Duodenal mucosa (tissue), 2 donors: ENCODE data around the gene BNC2.

Source experiments
- H3K27ac ChIP-seq: one replicate; pipeline ENCODE4 v1.7.0; 2013; ENCODE audit warnings: low read depth, low read length
- H3K27me3 ChIP-seq, 2 donors: one replicate each; pipeline ENCODE4 v1.7.0; 2013; ENCODE audit warnings: low read length in 2 of 2, control low read depth in 1 of 2; ENCODE audit not compliant: insufficient read depth in 2 of 2, control insufficient read depth in 1 of 2
- H3K36me3 ChIP-seq, 2 donors: one replicate each; pipeline ENCODE4 v1.7.0; 2013; ENCODE audit warnings: low read length in 2 of 2, control low read depth in 1 of 2; ENCODE audit not compliant: insufficient read depth in 2 of 2, control insufficient read depth in 1 of 2
- H3K4me1 ChIP-seq, 2 donors: one replicate each; pipeline ENCODE4 v1.7.0; 2013; ENCODE audit warnings: low read length in 2 of 2, control low read depth in 1 of 2; ENCODE audit not compliant: insufficient read depth in 2 of 2, control insufficient read depth in 1 of 2
- H3K4me3 ChIP-seq, 2 donors: one replicate each; pipeline ENCODE4 v1.7.0; 2013; ENCODE audit warnings: low read length in 2 of 2, low read depth in 1 of 2
- H3K9ac ChIP-seq, 2 donors: one replicate each; pipeline ENCODE4 v1.7.0; 2013; ENCODE audit warnings: low read length in 2 of 2, low read depth in 1 of 2
- H3K9me3 ChIP-seq, 2 donors: one replicate each; pipeline ENCODE4 v1.7.0; 2013; ENCODE audit warnings: low read length in 2 of 2, control low read depth in 1 of 2; ENCODE audit not compliant: control insufficient read depth in 1 of 2

BNC2 gene

GRCh38 chr9:16869882-16870595 is 431 bp downstream of the BNC2 start:
- H3K27me3 ChIP-seq: peaks cover 14 to 20% of the 10 kb centered on the region in 2 donors
- peak overlapping the region in 1 of 2 donors; percentile 39 for H3K9ac ChIP-seq
- H3K4me1 ChIP-seq: no peaks in the 10 kb centered on the region

GRCh38 chr9:16869131-16869881 is 1.2 kb downstream of the BNC2 start:
- no peak overlapping the region for H3K27ac ChIP-seq
- H3K9ac ChIP-seq: peak overlapping the region; percentile 18 to 39
- H3K4me3 ChIP-seq: peak overlapping the region; percentile 57 to 58
- no peaks in the 10 kb centered on the region for H3K9me3 ChIP-seq
- peaks cover 14 to 20% of the 10 kb centered on the region in 2 donors for H3K27me3 ChIP-seq
- H3K4me1 ChIP-seq: no peaks in the 10 kb centered on the region
- H3K36me3 ChIP-seq: no peaks in the 10 kb centered on the region

More at GRCh38 chr9:16869882-16870595, 431 bp downstream of the BNC2 start:
- Histone ChIP-seq H3K36me3 (no peaks in the 10 kb centered on the region), H3K4me3 (peak overlapping the region; percentile 57 to 58), H3K27ac (peak overlapping the region; percentile 42), H3K9me3 (no peaks in the 10 kb centered on the region)

- H3K9me3 ChIP-seq: no peaks in the 10 kb centered on the region
- H3K27me3 ChIP-seq: peaks cover 14 to 20% of the 10 kb centered on the region in 2 donors
- H3K9ac ChIP-seq: no peak overlapping the region
- H3K4me3 ChIP-seq: peak overlapping the region in 1 of 2 donors; percentile 11
- H3K36me3 ChIP-seq: no peaks in the 10 kb centered on the region
- no peaks in the 10 kb centered on the region for H3K4me1 ChIP-seq
- no peak overlapping the region for H3K27ac ChIP-seq
Observed at GRCh38 chr9:16868701-16869100, 1.8 kb downstream of the BNC2 start.

GRCh38 chr9:16867576-16868311 is 2.7 kb downstream of the BNC2 start:
- no peak overlapping the region for H3K9ac ChIP-seq
- H3K36me3 ChIP-seq: no peaks in the 10 kb centered on the region
- no peak overlapping the region for H3K27ac ChIP-seq
- H3K9me3 ChIP-seq: no peaks in the 10 kb centered on the region
- peak overlapping the region in 1 of 2 donors; percentile 30 for H3K4me3 ChIP-seq
- peaks cover 14 to 20% of the 10 kb centered on the region in 2 donors for H3K27me3 ChIP-seq
- H3K4me1 ChIP-seq: no peaks in the 10 kb centered on the region

- no peaks in the 10 kb centered on the region for H3K9me3 ChIP-seq
- H3K27me3 ChIP-seq: peaks cover 8 to 20% of the 10 kb centered on the region in 2 donors
- no peak overlapping the region for H3K4me3 ChIP-seq
- H3K9ac ChIP-seq: no peak overlapping the region
- no peaks in the 10 kb centered on the region for H3K4me1 ChIP-seq
- H3K36me3 ChIP-seq: no peaks in the 10 kb centered on the region
- no peak overlapping the region for H3K27ac ChIP-seq
Observed at GRCh38 chr9:16866587-16866986, 3.9 kb downstream of the BNC2 start.

GRCh38 chr9:16864649-16865434 is 5.6 kb downstream of the BNC2 start:
- Histone ChIP-seq H3K9me3 (no peaks in the 10 kb centered on the region), H3K36me3 (no peaks in the 10 kb centered on the region), H3K4me3 (no peak overlapping the region), H3K9ac (no peak overlapping the region), H3K27me3 (peaks cover 7 to 19% of the 10 kb centered on the region in 2 donors), H3K27ac (no peak overlapping the region), H3K4me1 (no peaks in the 10 kb centered on the region)

- Histone ChIP-seq H3K27me3 (no peaks in the 10 kb centered on the region), H3K9ac (no peak overlapping the region), H3K36me3 (no peaks in the 10 kb centered on the region), H3K4me3 (no peak overlapping the region), H3K27ac (no peak overlapping the region), H3K4me1 (no peaks in the 10 kb centered on the region), H3K9me3 (no peaks in the 10 kb centered on the region)
Observed at GRCh38 chr9:16848179-16848578, 22.3 kb downstream of the BNC2 start.

GRCh38 chr9:16846986-16847385 is 23.5 kb downstream of the BNC2 start:
- no peaks in the 10 kb centered on the region for H3K27me3 ChIP-seq
- H3K4me1 ChIP-seq: no peaks in the 10 kb centered on the region
- H3K27ac ChIP-seq: no peak overlapping the region
- no peaks in the 10 kb centered on the region for H3K9me3 ChIP-seq
- H3K9ac ChIP-seq: no peak overlapping the region
- H3K36me3 ChIP-seq: no peaks in the 10 kb centered on the region
- H3K4me3 ChIP-seq: no peak overlapping the region

- no peak overlapping the region for H3K9ac ChIP-seq
- no peaks in the 10 kb centered on the region for H3K36me3 ChIP-seq
- no peaks in the 10 kb centered on the region for H3K9me3 ChIP-seq
- no peak overlapping the region for H3K4me3 ChIP-seq
- H3K27me3 ChIP-seq: no peaks in the 10 kb centered on the region
- no peaks in the 10 kb centered on the region for H3K4me1 ChIP-seq
- H3K27ac ChIP-seq: no peak overlapping the region
Observed at GRCh38 chr9:16846367-16846766, 24.1 kb downstream of the BNC2 start.
